DND-41 (cell line): ENCODE results near the gene PPP1R12C.

Experiments
- ATAC-seq: fragments of 200-7000 bp; cut with Tn5 transposase; 3 replicates; pipeline ENCODE4 v1.9.1; 2021; ENCODE audit warnings: low read depth; ENCODE audit not compliant: insufficient read depth
- DNase-seq: peaks from one replicate; pipeline ENCODE4 v3.0.0-alpha.2; 2020
- H2AFZ ChIP-seq: 2 replicates; pipeline ENCODE4 v1.6.0; 2012; ENCODE audit warnings: low read depth, low read length
- H3K27ac ChIP-seq: 2 replicates; pipeline ENCODE4 v1.5.1; 2012; ENCODE audit warnings: low read length, inconsistent platforms
- H3K27me3 ChIP-seq: fragments of 200-600 bp; sonication (generic); 2 replicates; pipeline ENCODE4 v1.6.0; 2012; ENCODE audit warnings: low read length, mild to moderate bottlenecking, inconsistent platforms; ENCODE audit not compliant: insufficient read depth, poor library complexity
- H3K36me3 ChIP-seq: 2 replicates; pipeline ENCODE4 v1.5.1; 2012; ENCODE audit warnings: low read length, inconsistent platforms; ENCODE audit not compliant: insufficient read depth
- H3K4me1 ChIP-seq: 2 replicates; pipeline ENCODE4 v1.5.1; 2012; ENCODE audit warnings: mild to moderate bottlenecking, low read length; ENCODE audit not compliant: insufficient read depth
- H3K4me2 ChIP-seq: 2 replicates; pipeline ENCODE4 v1.6.0; 2012; ENCODE audit warnings: mild to moderate bottlenecking, moderate library complexity, low read length, inconsistent platforms; ENCODE audit not compliant: insufficient read depth
- H3K4me3 ChIP-seq, 2 experiments: fragments of 200-600 bp in 1 of 2; shearing (Covaris generic) in 1 of 2; 2 replicates each; pipeline ENCODE4 v1.5.1; 2012 to 2016; ENCODE audit warnings: inconsistent platforms in 2 of 2, low read length in 2 of 2, mild to moderate bottlenecking in 2 of 2, low read depth in 1 of 2, moderate library complexity in 1 of 2
- H3K79me2 ChIP-seq: 2 replicates; pipeline ENCODE4 v1.6.0; 2012; ENCODE audit warnings: low read length, inconsistent platforms; ENCODE audit not compliant: insufficient read depth
- H3K9ac ChIP-seq: 2 replicates; pipeline ENCODE4 v1.6.0; 2012; ENCODE audit warnings: low read depth, mild to moderate bottlenecking, inconsistent platforms, low read length, moderate library complexity
- H3K9me3 ChIP-seq: 2 replicates; pipeline ENCODE4 v1.5.1; 2012; ENCODE audit warnings: low read length, moderate library complexity, mild to moderate bottlenecking, inconsistent platforms; ENCODE audit not compliant: insufficient read depth, severe bottlenecking
- H4K20me1 ChIP-seq: 2 replicates; pipeline ENCODE4 v1.6.0; 2012; ENCODE audit warnings: low read length; ENCODE audit not compliant: insufficient read depth
- EZH2 ChIP-seq: IDR thresholded peaks from 3 replicates; pipeline ENCODE4 v1.6.1; 2012; ENCODE audit warnings: borderline replicate concordance, low read depth, mild to moderate bottlenecking, moderate library complexity, low read length, inconsistent platforms; ENCODE audit not compliant: severe bottlenecking
- TF ChIP-seq, protein P1 (sequence below): IDR thresholded peaks from 2 replicates; pipeline ENCODE4 v1.5.1; 2012; ENCODE audit warnings: borderline replicate concordance, low read length, moderate library complexity, mild to moderate bottlenecking; ENCODE audit not compliant: poor library complexity, severe bottlenecking; ENCODE audit errors: extremely low read depth

The PPP1R12C gene

DNA sequence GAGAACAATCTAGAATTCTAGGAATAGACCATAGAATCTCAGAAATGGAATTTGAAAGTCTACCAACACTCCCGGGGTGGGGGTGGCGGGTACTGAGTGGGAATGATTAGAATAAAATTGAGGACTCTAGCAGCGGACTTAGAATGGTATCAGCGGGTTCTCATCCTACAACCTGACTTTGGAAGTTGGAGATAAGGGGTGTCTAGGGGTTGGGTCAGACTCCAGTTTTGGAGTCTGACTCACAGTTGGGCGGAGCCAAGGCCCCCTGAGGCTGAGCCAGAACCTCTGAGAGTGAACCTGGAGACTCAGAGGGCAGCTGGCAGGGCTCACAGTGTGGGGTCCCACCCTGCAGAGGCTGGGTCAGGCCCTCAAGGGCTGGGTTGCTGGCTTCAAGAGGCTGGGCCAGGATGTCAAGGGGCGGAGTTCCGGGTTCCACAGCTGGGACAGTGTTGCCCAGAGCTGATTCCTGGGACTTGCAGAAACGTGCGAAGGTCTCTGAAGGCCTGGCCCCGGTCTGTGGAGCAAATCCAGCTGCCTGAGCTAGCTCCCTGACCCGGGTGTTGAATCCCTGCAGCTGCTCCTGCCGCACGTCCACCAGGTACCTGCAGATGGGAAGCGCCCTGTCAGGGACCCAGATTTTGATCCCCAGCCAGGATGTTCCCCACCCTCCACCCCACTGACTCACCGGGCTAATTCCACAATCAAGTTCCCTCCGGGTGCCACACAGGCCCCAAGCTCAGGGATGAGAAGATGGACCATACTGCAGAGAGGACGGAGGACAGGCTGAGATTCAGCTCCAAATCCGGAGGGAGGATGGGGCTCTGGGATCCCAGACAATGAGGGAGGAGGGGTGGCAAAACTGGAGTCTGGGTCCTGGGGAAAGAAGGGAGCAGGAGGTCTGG, 41.7 kb upstream of the PPP1R12C start:
- Histone ChIP-seq H3K27me3 (no peaks in the 10 kb centered on the region), H3K4me3 (no peak overlapping the region), H3K9ac (no peak overlapping the region), H3K36me3 (no peaks in the 10 kb centered on the region), H3K4me1 (0 out of 2 replicates have a peak, but pooled peaks cover under 1% of the 10 kb centered on the region), H4K20me1 (no peaks in the 10 kb centered on the region), H3K27ac (no peak overlapping the region), H3K4me2 (no peak overlapping the region), H3K9me3 (no peaks in the 10 kb centered on the region), H3K79me2 (no peaks in the 10 kb centered on the region), H2AFZ (no peak overlapping the region)
- DNase-seq (no peak), ATAC-seq (no peak)
- TF ChIP-seq EZH2, result no peak
- TF ChIP-seq, protein P1, sequence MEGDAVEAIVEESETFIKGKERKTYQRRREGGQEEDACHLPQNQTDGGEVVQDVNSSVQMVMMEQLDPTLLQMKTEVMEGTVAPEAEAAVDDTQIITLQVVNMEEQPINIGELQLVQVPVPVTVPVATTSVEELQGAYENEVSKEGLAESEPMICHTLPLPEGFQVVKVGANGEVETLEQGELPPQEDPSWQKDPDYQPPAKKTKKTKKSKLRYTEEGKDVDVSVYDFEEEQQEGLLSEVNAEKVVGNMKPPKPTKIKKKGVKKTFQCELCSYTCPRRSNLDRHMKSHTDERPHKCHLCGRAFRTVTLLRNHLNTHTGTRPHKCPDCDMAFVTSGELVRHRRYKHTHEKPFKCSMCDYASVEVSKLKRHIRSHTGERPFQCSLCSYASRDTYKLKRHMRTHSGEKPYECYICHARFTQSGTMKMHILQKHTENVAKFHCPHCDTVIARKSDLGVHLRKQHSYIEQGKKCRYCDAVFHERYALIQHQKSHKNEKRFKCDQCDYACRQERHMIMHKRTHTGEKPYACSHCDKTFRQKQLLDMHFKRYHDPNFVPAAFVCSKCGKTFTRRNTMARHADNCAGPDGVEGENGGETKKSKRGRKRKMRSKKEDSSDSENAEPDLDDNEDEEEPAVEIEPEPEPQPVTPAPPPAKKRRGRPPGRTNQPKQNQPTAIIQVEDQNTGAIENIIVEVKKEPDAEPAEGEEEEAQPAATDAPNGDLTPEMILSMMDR, result no peak

DNA sequence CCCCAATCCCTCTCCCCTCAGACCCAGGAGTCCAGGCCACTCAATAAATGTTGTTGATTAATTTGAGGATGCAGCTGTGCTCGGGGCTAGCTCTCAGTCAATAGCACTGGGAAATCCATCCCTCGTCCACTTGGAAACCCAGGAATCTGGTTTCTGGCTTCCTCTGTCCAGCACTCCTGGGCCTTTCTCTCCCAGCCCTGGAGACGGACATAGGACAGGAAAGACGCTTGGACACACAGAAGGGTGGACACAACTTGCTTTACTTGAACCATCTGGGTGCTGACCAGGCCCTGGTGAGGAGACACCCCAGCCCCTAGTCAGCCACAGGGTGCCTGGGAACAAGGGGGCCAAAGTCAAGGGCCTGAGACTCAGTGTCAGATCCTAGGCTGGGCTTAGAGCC, 41.0 kb upstream of the PPP1R12C start:
- Histone ChIP-seq H3K27me3 (no peaks in the 10 kb centered on the region), H3K27ac (no peak overlapping the region), H3K4me2 (no peak overlapping the region), H3K4me1 (peaks cover 7% of the 10 kb centered on the region; the same call in 1 of the 2 replicates), H2AFZ (no peak overlapping the region), H4K20me1 (no peaks in the 10 kb centered on the region), H3K79me2 (no peaks in the 10 kb centered on the region), H3K4me3 (no peak overlapping the region), H3K9ac (no peak overlapping the region), H3K9me3 (no peaks in the 10 kb centered on the region), H3K36me3 (no peaks in the 10 kb centered on the region)
- TF ChIP-seq EZH2, result no peak
- TF ChIP-seq, protein P1, result no peak
- ATAC-seq (no peak), DNase-seq (no peak)

DNA sequence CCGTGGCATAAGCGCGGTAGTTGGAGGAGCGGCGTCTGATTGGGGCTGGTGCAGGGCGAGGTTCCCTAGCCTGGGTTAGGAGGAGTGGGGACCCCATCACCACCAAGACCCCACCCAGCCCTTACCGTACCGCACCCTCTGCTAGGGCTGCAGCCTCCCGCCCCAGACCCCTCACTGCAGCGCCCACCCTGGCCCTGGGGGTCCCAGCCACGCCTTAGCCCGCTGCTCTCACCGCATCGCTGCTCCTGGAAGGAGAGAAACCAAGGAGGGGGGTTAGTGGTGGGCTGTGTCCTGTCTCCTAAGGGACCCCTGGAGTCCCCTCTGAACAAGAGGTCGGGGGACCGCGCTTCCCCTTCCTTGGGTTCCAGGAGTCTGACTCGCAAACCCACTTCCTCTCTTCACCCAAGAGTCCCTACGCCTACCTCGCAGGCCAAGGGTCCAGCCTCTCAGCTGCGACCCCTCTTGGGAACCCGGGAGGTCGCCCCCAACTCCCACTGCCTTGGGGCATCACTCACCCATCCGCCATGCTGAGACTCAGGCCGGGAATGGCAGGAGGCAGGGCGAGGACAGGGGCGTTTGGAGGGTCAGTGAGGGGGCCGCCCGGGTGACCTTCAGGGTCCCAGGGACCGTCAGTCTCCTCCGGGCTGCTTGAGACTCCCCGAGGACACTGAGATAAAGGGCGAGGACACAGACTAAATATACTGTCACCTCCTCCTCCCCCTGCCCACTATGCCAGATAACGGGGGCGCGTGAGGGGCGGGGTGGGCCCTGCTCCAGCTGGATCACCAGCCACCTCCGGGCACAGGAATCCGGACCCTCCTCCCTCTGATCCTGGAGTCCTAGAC, 39.8 kb upstream of the PPP1R12C start, which contains the start of gene TNNI3:
TSS of gene TNNI3 (minus strand) at position 669 of the 845 bp plus-strand sequence. CDS start at position 526, 143 bp downstream.
- Histone ChIP-seq H2AFZ (no peak within 1 kb of the TSS), H4K20me1 (no peaks in the 10 kb centered on the region), H3K9ac (no peak within 1 kb of the TSS), H3K4me3 (no peak within 1 kb of the TSS), H3K27me3 (no peaks in the 10 kb centered on the region), H3K4me1 (peaks cover 12% of the 10 kb centered on the region; the same call in 1 of the 2 replicates), H3K79me2 (no peaks in the 10 kb centered on the region), H3K27ac (no peak within 1 kb of the TSS), H3K4me2 (no peak within 1 kb of the TSS), H3K9me3 (no peaks in the 10 kb centered on the region), H3K36me3 (no peaks in the 10 kb centered on the region)
- TF ChIP-seq, protein P1, result no peak
- ATAC-seq, result no peak
- DNase-seq, result no peak
